WTC11 (cell line): ENCODE data around the gene ADAMTS9.

Source experiments
- JUN ChIP-seq: sonication (generic); formaldehyde crosslinking; IDR thresholded peaks from 2 replicates; pipeline ENCODE4 v1.8.0; 2023; ENCODE audit warnings: mild to moderate bottlenecking, missing genetic modification reagents
- TF ChIP-seq, protein P1 (sequence below): fragments of 200-600 bp; IDR thresholded peaks from 2 replicates; pipeline ENCODE4 v1.8.0; 2022; ENCODE audit warnings: antibody characterized with exemption
- TF ChIP-seq, protein P2 (sequence below): sonication (generic); formaldehyde crosslinking; IDR thresholded peaks from 2 replicates; pipeline ENCODE4 v1.8.0; 2022; ENCODE audit warnings: mild to moderate bottlenecking, missing genetic modification reagents

DNA sequence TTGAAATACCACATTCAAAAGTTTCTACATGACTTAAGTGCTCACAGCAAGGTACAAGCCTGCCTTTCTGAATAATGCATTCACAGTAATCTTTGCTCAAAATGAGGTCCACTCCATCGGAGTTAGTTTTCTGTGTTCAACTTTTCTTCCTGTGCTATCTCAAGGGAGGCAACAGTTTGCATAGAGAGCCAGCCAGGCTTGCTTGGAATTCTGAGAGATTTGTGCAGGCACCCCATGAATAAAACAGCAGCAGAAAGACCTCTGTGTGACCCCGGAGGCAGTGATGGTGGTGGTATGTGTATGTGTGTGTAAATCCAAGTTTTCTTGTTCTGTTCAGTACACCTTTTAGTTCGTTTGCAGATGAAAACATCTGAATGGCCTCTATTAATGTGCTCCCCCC is 124.0 kb downstream of the ADAMTS9 start:
- TF ChIP-seq, protein P1, sequence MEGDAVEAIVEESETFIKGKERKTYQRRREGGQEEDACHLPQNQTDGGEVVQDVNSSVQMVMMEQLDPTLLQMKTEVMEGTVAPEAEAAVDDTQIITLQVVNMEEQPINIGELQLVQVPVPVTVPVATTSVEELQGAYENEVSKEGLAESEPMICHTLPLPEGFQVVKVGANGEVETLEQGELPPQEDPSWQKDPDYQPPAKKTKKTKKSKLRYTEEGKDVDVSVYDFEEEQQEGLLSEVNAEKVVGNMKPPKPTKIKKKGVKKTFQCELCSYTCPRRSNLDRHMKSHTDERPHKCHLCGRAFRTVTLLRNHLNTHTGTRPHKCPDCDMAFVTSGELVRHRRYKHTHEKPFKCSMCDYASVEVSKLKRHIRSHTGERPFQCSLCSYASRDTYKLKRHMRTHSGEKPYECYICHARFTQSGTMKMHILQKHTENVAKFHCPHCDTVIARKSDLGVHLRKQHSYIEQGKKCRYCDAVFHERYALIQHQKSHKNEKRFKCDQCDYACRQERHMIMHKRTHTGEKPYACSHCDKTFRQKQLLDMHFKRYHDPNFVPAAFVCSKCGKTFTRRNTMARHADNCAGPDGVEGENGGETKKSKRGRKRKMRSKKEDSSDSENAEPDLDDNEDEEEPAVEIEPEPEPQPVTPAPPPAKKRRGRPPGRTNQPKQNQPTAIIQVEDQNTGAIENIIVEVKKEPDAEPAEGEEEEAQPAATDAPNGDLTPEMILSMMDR, result no peak
- TF ChIP-seq, protein P2, sequence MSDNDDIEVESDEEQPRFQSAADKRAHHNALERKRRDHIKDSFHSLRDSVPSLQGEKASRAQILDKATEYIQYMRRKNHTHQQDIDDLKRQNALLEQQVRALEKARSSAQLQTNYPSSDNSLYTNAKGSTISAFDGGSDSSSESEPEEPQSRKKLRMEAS (CRISPR knock-in tag), result no peak
- TF ChIP-seq JUN (CRISPR knock-in tag), result no peak
